HEK293 (cell line): Measurements from ENCODE around the gene FCHO2.
"Not testable (repeated sequence)": the region's sequence is repeated elsewhere in the genome, so short reads cannot be mapped to it uniquely, and the experiment has no call there.

Source experiments
- CTCF ChIA-PET: fragments of 350-600 bp; formaldehyde crosslinking; extraction: SDS; loops from one replicate; lab custom pipeline; 2021; ENCODE audit warnings: antibody characterized with exemption; lab: Yijun Ruan, JAX
- POLR2A ChIA-PET: fragments of 300-600 bp; formaldehyde crosslinking; extraction: SDS; loops from one replicate; lab custom pipeline; 2020; ENCODE audit warnings: antibody characterized with exemption, inconsistent platforms; lab: Yijun Ruan, JAX
- H3K27ac ChIP-seq: fragments of 200-500 bp; sonication (Bioruptor generic); 2 replicates; pipeline ENCODE4 v1.5.1; 2014; ENCODE audit warnings: low read depth, low read length, control low read depth, inconsistent platforms; ENCODE audit errors: extremely low read depth
- H3K36me3 ChIP-seq, 2 experiments: fragments of 200-500 bp in 1 of 2; sonication (Bioruptor generic) in 1 of 2; 1 replicate in 1 of 2; 2 replicates in 1 of 2; pipeline ENCODE4 v1.5.1; 2014 to 2017; ENCODE audit warnings: inconsistent platforms in 2 of 2, low read length in 2 of 2; ENCODE audit not compliant: control insufficient read depth in 2 of 2, insufficient read depth in 1 of 2
- H3K4me1 ChIP-seq: fragments of 200-500 bp; sonication (Bioruptor generic); 2 replicates; pipeline ENCODE4 v1.5.1; 2014; ENCODE audit warnings: mild to moderate bottlenecking, low read length, inconsistent platforms; ENCODE audit not compliant: control insufficient read depth, insufficient read depth
- H3K4me3 ChIP-seq: 2 replicates; pipeline ENCODE4 v1.5.1; 2011; ENCODE audit warnings: low read depth, mild to moderate bottlenecking, control low read depth, low read length, moderate library complexity
- H3K9me3 ChIP-seq: fragments of 200-500 bp; sonication (Bioruptor generic); 2 replicates; pipeline ENCODE4 v1.5.1; 2014; ENCODE audit warnings: low read depth, low read length, inconsistent platforms; ENCODE audit not compliant: control insufficient read depth, insufficient read depth
- ATF2 ChIP-seq: fragments of 450-650 bp; formaldehyde crosslinking; IDR thresholded peaks from 2 replicates; pipeline ENCODE4 v1.5.1; 2016; ENCODE audit warnings: missing biosample characterization, missing genetic modification characterization, low read depth
- EGR2 ChIP-seq: fragments of 450-650 bp; formaldehyde crosslinking; IDR thresholded peaks from 2 replicates; pipeline ENCODE4 v1.5.1; 2016; ENCODE audit warnings: low read depth, missing biosample characterization, missing genetic modification characterization
- OSR2 ChIP-seq: fragments of 450-650 bp; formaldehyde crosslinking; IDR thresholded peaks from 2 replicates; pipeline ENCODE4 v1.5.1; 2016; ENCODE audit warnings: missing biosample characterization, missing genetic modification characterization
- ZBTB44 ChIP-seq: fragments of 450-650 bp; IDR thresholded peaks from 2 replicates; pipeline ENCODE4 v1.5.1; 2018; ENCODE audit warnings: missing biosample characterization, mild to moderate bottlenecking, missing genetic modification characterization
- ZFHX2 ChIP-seq: fragments of 450-650 bp; formaldehyde crosslinking; conservative IDR thresholded peaks from 2 replicates; pipeline ENCODE4 v1.5.1; 2016; ENCODE audit warnings: missing biosample characterization, missing genetic modification characterization
- ZNF146 ChIP-seq: fragments of 450-650 bp; formaldehyde crosslinking; IDR thresholded peaks from 2 replicates; pipeline ENCODE4 v1.5.1; 2016; ENCODE audit warnings: missing biosample characterization, missing genetic modification characterization
- ZNF354C ChIP-seq: fragments of 450-650 bp; formaldehyde crosslinking; IDR thresholded peaks from 2 replicates; pipeline ENCODE4 v1.5.1; 2016; ENCODE audit warnings: missing biosample characterization, missing genetic modification characterization, low read depth, borderline replicate concordance
- ZNF37A ChIP-seq: fragments of 450-650 bp; IDR thresholded peaks from 2 replicates; pipeline ENCODE4 v1.5.1; 2018; ENCODE audit warnings: missing biosample characterization, missing genetic modification characterization
- ZNF529 ChIP-seq: fragments of 450-650 bp; formaldehyde crosslinking; IDR thresholded peaks from 2 replicates; pipeline ENCODE4 v1.5.1; 2017; ENCODE audit warnings: missing genetic modification characterization, missing biosample characterization; ENCODE audit not compliant: insufficient replicate concordance
- ZNF571 ChIP-seq: fragments of 450-650 bp; formaldehyde crosslinking; IDR thresholded peaks from 2 replicates; pipeline ENCODE4 v1.5.0; 2017; ENCODE audit warnings: missing biosample characterization, missing genetic modification characterization
- ZNF610 ChIP-seq: fragments of 450-650 bp; formaldehyde crosslinking; IDR thresholded peaks from 2 replicates; pipeline ENCODE4 v1.5.1; 2016; ENCODE audit warnings: missing biosample characterization, missing genetic modification characterization, borderline replicate concordance
- ZNF677 ChIP-seq: fragments of 450-650 bp; IDR thresholded peaks from 2 replicates; pipeline ENCODE4 v1.5.0; 2018; ENCODE audit warnings: missing biosample characterization, mild to moderate bottlenecking, missing genetic modification characterization, moderate library complexity

The FCHO2 gene

GRCh38 chr5:72921886-72922285 lies 34.0 kb upstream of the FCHO2 start (continued):
- TF ChIP-seq ZBTB44 (tag by site-specific recombination) (peak; percentile 43; the same call in 1 of the 2 replicates), ZNF354C (no peak), OSR2 (no peak), ZNF37A (tag by site-specific recombination) (peak; percentile 37; the same call in 1 of the 2 replicates), ZNF146 (no peak)

- Histone ChIP-seq H3K4me3 (no peak overlapping the region), H3K4me1 (no peaks in the 10 kb centered on the region), H3K36me3 (no peaks in the 10 kb centered on the region), H3K9me3 (no peaks in the 10 kb centered on the region), H3K27ac (no peak overlapping the region)
- TF ChIP-seq ZNF354C (no peak), EGR2 (tag by site-specific recombination) (peak; percentile 18; the same call in 1 of the 2 replicates), ZNF677 (tag by site-specific recombination) (no peak), ATF2 (tag by site-specific recombination) (no peak), ZFHX2 (tag by site-specific recombination) (peak; percentile 49; the same call in 1 of the 2 replicates)
- ChIA-PET POLR2A (no interaction called here), CTCF (interaction anchor here (0.6 to 1.0 kb wide), 2 partner anchors 116 to 529 kb away, joined by 3 to 4 read pairs; no protein-coding TSS in a partner anchor)
Measured at GRCh38 chr5:72922422-72922821, 33.4 kb upstream of the FCHO2 start.

- Histone ChIP-seq H3K36me3 (no peaks in the 10 kb centered on the region), H3K4me1 (no peaks in the 10 kb centered on the region), H3K9me3 (no peaks in the 10 kb centered on the region), H3K4me3 (no peak overlapping the region), H3K27ac (no peak overlapping the region)
- TF ChIP-seq ZNF571 (tag by site-specific recombination): no peak
- peak; percentile 30; the same call in 1 of the 2 replicates for TF ChIP-seq EGR2 (tag by site-specific recombination)
- ChIA-PET POLR2A (no interaction called here), CTCF (no interaction called here)
Measured at GRCh38 chr5:72925336-72926010, 30.4 kb upstream of the FCHO2 start.

- H3K9me3 ChIP-seq, H3K27ac ChIP-seq, CTCF ChIA-PET, H3K4me3 ChIP-seq, H3K4me1 ChIP-seq, H3K36me3 ChIP-seq, POLR2A ChIA-PET: not testable (repeated sequence)
Measured at GRCh38 chr5:72932686-72933085, 23.2 kb upstream of the FCHO2 start.

- CTCF ChIA-PET: interaction anchor here (0.6 kb wide), 1 partner anchor 845 kb away, joined by 4 read pairs; no protein-coding TSS in a partner anchor
- H3K4me3 ChIP-seq, H3K36me3 ChIP-seq, POLR2A ChIA-PET, H3K27ac ChIP-seq, H3K4me1 ChIP-seq, H3K9me3 ChIP-seq: not testable (repeated sequence)
- TF ChIP-seq ZNF610 (tag by site-specific recombination) (0 out of 2 replicates have a peak, but pooled peaks have one; percentile 32), ZNF529 (tag by site-specific recombination) (peak; percentile 74)
Measured at GRCh38 chr5:72934953-72935725, 20.7 kb upstream of the FCHO2 start.
